Measurements from ENCODE around the gene ASGR2. TPM values are rescaled to one million over a fixed set of nuclear protein-coding genes. Genes with fewer than 3 reads are reported as not detected.
"Not testable (repeated sequence)": the region's sequence is repeated elsewhere in the genome, so short reads cannot be mapped to it uniquely, and the experiment has no call there.

Gene ASGR2
- total RNA-seq, 1 experiment from 2014 or later, result 0.13 TPM

DNA sequence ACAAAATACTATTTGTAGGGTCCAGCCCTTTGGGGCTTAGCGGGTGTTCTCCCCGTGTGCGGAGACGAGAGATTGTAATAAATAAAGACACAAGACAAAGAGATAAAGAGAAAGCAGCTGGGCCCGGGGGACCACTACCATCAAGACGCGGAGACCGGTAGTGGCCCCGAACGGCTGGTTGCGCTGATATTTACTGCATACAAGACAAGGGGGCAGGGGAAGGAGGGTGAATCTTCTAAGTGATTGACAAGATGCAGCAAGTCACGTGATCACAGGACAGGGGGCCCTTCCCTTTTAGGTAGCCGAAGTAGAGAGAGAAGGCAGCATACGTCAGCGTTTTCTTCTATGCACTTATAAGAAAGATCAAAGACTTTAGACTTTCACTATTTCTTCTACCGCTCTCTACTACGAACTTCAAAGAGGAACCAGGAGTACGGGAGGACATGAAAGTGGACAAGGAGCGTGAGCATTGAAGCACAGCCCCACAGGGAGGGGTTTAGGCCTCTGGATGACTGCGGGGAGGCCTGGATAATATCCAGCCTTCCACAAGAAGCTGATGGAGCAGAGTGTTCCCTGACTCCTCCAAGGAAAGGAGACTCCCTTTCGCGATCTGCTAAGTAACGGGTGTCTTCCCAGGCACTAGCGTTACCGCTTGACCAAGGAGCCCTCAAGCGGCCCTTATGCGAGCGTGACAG is 23.2 kb downstream of the ASGR2 start:
- DNase-seq (ENCODE audit: low spot score); ATAC-seq; H3K27me3 Mint-ChIP-seq (ENCODE audit: low read depth); H3K36me3 Mint-ChIP-seq; H3K27ac Mint-ChIP-seq; H3K4me3 Mint-ChIP-seq; CTCF ChIA-PET; H3K9me3 Mint-ChIP-seq; POLR2A ChIA-PET: not testable (repeated sequence)
- H3K4me1 Mint-ChIP-seq, result peaks cover 15% of the 10 kb centered on the region
- TF ChIP-seq, protein P1, sequence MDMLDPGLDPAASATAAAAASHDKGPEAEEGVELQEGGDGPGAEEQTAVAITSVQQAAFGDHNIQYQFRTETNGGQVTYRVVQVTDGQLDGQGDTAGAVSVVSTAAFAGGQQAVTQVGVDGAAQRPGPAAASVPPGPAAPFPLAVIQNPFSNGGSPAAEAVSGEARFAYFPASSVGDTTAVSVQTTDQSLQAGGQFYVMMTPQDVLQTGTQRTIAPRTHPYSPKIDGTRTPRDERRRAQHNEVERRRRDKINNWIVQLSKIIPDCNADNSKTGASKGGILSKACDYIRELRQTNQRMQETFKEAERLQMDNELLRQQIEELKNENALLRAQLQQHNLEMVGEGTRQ (CRISPR knock-in tag; IDR thresholded peaks at IDR 0.05), result peak; percentile 59

DNA sequence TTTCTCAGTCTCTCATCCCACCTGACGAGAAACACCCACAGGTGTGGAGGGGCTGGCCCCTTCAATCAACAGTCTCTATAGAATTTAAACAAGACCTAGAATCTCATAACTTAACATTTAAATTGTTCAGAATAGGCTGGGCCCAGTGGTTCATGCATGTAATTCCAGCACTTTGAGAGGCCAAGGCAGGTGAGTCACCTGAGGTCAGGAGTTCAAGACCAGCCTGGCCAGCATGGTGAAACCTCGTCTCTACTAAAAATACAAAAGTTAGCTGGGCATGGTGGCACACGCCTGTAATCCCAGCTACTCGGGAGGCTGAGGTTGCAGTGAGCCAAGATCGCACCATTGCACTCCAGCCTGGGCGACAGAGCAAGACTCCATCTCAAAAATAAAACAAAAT is 25.1 kb downstream of the ASGR2 start:
- CTCF ChIA-PET; H3K9me3 Mint-ChIP-seq; H3K4me3 Mint-ChIP-seq; DNase-seq (ENCODE audit: low spot score); H3K27me3 Mint-ChIP-seq (ENCODE audit: low read depth); H3K36me3 Mint-ChIP-seq; H3K27ac Mint-ChIP-seq; ATAC-seq; POLR2A ChIA-PET: not testable (repeated sequence)
- peaks cover 15% of the 10 kb centered on the region for H3K4me1 Mint-ChIP-seq

DNA sequence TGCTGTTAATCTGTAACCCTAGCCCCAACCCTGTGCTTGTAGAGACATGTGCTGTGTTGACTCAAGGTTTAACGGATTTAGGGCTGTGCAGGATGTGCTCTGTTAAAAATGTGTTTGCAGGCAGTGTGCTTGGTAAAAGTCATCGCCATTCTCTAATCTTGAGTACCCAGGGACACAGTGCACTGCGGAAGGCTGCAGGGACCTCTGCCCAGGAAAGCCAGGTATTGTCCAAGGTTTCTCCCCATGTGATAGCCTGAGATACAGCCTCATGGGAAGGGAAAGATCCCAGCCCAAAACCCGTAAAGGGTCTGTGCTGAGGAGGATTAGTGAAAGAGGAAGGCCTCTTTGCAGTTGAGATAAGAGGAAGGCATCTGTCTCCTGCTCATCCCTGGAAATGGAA is 26.2 kb downstream of the ASGR2 start:
- H3K27ac Mint-ChIP-seq; DNase-seq (ENCODE audit: low spot score); POLR2A ChIA-PET; ATAC-seq; H3K9me3 Mint-ChIP-seq; H3K36me3 Mint-ChIP-seq; H3K4me3 Mint-ChIP-seq; H3K27me3 Mint-ChIP-seq (ENCODE audit: low read depth): not testable (repeated sequence)
- CTCF ChIA-PET, result interaction anchor here (1.8 kb wide), 1 partner anchor 45 kb away, joined by 6 read pairs; no protein-coding TSS in a partner anchor
- H3K4me1 Mint-ChIP-seq, result peaks cover 11% of the 10 kb centered on the region

DNA sequence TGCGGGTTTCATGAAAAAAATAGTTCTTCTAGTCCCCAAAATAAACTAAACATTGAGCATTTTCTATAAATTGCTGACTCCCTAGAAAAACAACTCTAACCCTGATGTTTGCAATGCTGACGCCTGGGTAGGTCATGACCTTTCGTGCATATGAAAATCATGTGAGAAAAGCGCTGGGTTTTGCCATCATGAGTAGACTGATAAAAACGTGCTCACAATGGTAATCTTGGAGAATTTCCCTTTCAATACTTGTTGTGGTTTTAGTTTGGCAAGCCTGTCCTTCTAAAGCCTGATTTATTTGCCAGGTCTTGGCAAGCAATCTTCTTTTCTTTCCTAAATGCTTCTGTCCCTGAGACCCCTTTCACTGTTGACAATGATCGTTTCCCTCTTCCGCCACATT is 30.5 kb downstream of the ASGR2 start:
- Mint-ChIP-seq H3K27ac (no peak overlapping the region), H3K27me3 (ENCODE audit: low read depth) (no peaks in the 10 kb centered on the region; the same call in 1 of the 2 replicates), H3K4me3 (no peak overlapping the region), H3K4me1 (peaks cover 5% of the 10 kb centered on the region), H3K36me3 (no peaks in the 10 kb centered on the region), H3K9me3 (peaks cover 12% of the 10 kb centered on the region)
- no peak for TF ChIP-seq ZNF263 (CRISPR knock-in tag; IDR thresholded peaks at IDR 0.05; ENCODE audit: low read depth)
- no peak for TF ChIP-seq FOXP1 (CRISPR knock-in tag; IDR thresholded peaks at IDR 0.05; ENCODE audit: borderline replicate concordance)
- TF ChIP-seq TEAD1 (CRISPR knock-in tag; IDR thresholded peaks at IDR 0.05), result no peak
- no peak for TF ChIP-seq JAZF1 (CRISPR knock-in tag; IDR thresholded peaks at IDR 0.05)
- TF ChIP-seq, protein P2, sequence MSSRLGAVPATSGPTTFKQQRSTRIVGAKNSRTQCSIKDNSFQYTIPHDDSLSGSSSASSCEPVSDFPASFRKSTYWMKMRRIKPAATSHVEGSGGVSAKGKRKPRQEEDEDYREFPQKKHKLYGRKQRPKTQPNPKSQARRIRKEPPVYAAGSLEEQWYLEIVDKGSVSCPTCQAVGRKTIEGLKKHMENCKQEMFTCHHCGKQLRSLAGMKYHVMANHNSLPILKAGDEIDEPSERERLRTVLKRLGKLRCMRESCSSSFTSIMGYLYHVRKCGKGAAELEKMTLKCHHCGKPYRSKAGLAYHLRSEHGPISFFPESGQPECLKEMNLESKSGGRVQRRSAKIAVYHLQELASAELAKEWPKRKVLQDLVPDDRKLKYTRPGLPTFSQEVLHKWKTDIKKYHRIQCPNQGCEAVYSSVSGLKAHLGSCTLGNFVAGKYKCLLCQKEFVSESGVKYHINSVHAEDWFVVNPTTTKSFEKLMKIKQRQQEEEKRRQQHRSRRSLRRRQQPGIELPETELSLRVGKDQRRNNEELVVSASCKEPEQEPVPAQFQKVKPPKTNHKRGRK (CRISPR knock-in tag; IDR thresholded peaks at IDR 0.05; ENCODE audit: borderline replicate concordance), result no peak
- TF ChIP-seq NR2C2 (CRISPR knock-in tag; IDR thresholded peaks at IDR 0.05), result no peak
- TF ChIP-seq RORB (CRISPR knock-in tag; IDR thresholded peaks at IDR 0.05), result no peak
- no peak for TF ChIP-seq JUN (CRISPR knock-in tag; IDR thresholded peaks at IDR 0.05)
- TF ChIP-seq GABPB1 (CRISPR knock-in tag; IDR thresholded peaks at IDR 0.05), result no peak
- TF ChIP-seq, protein P3, sequence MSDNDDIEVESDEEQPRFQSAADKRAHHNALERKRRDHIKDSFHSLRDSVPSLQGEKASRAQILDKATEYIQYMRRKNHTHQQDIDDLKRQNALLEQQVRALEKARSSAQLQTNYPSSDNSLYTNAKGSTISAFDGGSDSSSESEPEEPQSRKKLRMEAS (CRISPR knock-in tag; IDR thresholded peaks at IDR 0.05), result no peak
- TF ChIP-seq ZNF232 (CRISPR knock-in tag; IDR thresholded peaks at IDR 0.05), result no peak
- no peak for TF ChIP-seq GTF2I (CRISPR knock-in tag; conservative IDR thresholded peaks at IDR 0.05)
- no peak for DNase-seq (ENCODE audit: low spot score)
- ATAC-seq, result no peak
- POLR2A ChIA-PET, result no interaction called here
- CTCF ChIA-PET, result interaction anchor here (0.6 kb wide), 1 partner anchor 81 kb away, joined by 3 read pairs; no protein-coding TSS in a partner anchor

DNA sequence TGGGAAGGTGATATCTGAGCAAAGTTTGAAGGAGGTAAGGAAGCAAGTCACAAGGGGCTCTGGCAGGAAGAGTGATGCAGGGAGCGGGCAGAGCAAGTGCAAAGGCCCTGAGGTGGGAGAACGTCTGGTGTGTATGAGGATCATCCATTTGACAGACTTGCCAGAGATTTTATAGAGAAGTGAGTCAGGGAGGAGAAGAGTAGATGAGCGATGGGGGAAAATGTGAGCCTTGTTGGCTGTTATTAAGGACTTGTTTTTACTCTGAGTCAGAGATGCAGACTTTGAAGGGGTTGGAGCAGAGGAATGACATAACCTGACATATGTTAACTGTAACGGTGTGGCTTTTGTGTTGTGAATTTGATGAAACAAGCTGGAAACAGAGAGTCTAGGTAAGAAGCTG is 31.0 kb downstream of the ASGR2 start:
- no peaks in the 10 kb centered on the region; the same call in 1 of the 2 replicates for H3K27me3 Mint-ChIP-seq (ENCODE audit: low read depth)
- peaks cover 12% of the 10 kb centered on the region for H3K9me3 Mint-ChIP-seq
- no peaks in the 10 kb centered on the region for H3K36me3 Mint-ChIP-seq
- DNase-seq (ENCODE audit: low spot score) (no peak), ATAC-seq (no peak)
- CTCF ChIA-PET, result no interaction called here
- POLR2A ChIA-PET, result no interaction called here
- TF ChIP-seq IRF2 (CRISPR knock-in tag; IDR thresholded peaks at IDR 0.05; ENCODE audit: borderline replicate concordance, low read depth), result no peak
- TF ChIP-seq, protein P4, sequence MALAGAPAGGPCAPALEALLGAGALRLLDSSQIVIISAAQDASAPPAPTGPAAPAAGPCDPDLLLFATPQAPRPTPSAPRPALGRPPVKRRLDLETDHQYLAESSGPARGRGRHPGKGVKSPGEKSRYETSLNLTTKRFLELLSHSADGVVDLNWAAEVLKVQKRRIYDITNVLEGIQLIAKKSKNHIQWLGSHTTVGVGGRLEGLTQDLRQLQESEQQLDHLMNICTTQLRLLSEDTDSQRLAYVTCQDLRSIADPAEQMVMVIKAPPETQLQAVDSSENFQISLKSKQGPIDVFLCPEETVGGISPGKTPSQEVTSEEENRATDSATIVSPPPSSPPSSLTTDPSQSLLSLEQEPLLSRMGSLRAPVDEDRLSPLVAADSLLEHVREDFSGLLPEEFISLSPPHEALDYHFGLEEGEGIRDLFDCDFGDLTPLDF (CRISPR knock-in tag; IDR thresholded peaks at IDR 0.05), result no peak
- TF ChIP-seq TEAD4 (CRISPR knock-in tag; IDR thresholded peaks at IDR 0.05), result no peak
- no peak for TF ChIP-seq RORB (CRISPR knock-in tag; IDR thresholded peaks at IDR 0.05)
- TF ChIP-seq, protein P5, sequence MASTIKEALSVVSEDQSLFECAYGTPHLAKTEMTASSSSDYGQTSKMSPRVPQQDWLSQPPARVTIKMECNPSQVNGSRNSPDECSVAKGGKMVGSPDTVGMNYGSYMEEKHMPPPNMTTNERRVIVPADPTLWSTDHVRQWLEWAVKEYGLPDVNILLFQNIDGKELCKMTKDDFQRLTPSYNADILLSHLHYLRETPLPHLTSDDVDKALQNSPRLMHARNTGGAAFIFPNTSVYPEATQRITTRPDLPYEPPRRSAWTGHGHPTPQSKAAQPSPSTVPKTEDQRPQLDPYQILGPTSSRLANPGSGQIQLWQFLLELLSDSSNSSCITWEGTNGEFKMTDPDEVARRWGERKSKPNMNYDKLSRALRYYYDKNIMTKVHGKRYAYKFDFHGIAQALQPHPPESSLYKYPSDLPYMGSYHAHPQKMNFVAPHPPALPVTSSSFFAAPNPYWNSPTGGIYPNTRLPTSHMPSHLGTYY (CRISPR knock-in tag; IDR thresholded peaks at IDR 0.05), result no peak
- no peak overlapping the region for H3K4me3 Mint-ChIP-seq
- no peak overlapping the region for H3K27ac Mint-ChIP-seq
- peaks cover 5% of the 10 kb centered on the region for H3K4me1 Mint-ChIP-seq

Measured in WTC11 (cell line).